ENCODE measurements around the gene SERPINB6. TPM values are rescaled to one million over a fixed set of nuclear protein-coding genes. Genes with fewer than 3 reads are reported as not detected.
"Not testable (repeated sequence)": the region's sequence is repeated elsewhere in the genome, so short reads cannot be mapped to it uniquely, and the experiment has no call there.

Gene SERPINB6
- total RNA-seq, 1 experiment from 2014 or later: 52.6 TPM

- DNase-seq (ENCODE audit: low read depth): no peak
These were observed 56.2 kb downstream of the SERPINB6 start for GRCh38 chr6:2915150-2915549.

- DNase-seq (ENCODE audit: low read depth): no peak
These were observed 57.1 kb downstream of the SERPINB6 start for GRCh38 chr6:2914318-2914660.

GRCh38 chr6:2913621-2914317 is 57.6 kb downstream of the SERPINB6 start:
- DNase-seq (ENCODE audit: low read depth): no peak

- DNase-seq (ENCODE audit: low read depth): no peak
These were observed 60.2 kb downstream of the SERPINB6 start for GRCh38 chr6:2911171-2911570.

- DNase-seq (ENCODE audit: low read depth): peak; percentile 34
These were observed 61.6 kb downstream of the SERPINB6 start for GRCh38 chr6:2909718-2910117.

GRCh38 chr6:2909051-2909606 is 62.2 kb downstream of the SERPINB6 start:
- DNase-seq (ENCODE audit: low read depth): not testable (repeated sequence)

- DNase-seq (ENCODE audit: low read depth): not testable (repeated sequence)
These were observed 62.9 kb downstream of the SERPINB6 start for GRCh38 chr6:2908516-2908915.

GRCh38 chr6:2903411-2904185 is 67.8 kb downstream of the SERPINB6 start:
- DNase-seq (ENCODE audit: low read depth): not testable (repeated sequence)

- not testable (repeated sequence) for DNase-seq (ENCODE audit: low read depth)
These were observed 69.5 kb downstream of the SERPINB6 start for GRCh38 chr6:2901645-2902502.

GRCh38 chr6:2900821-2901644 is 70.3 kb downstream of the SERPINB6 start:
- DNase-seq (ENCODE audit: low read depth): no peak

GRCh38 chr6:2900221-2900807 is 71.1 kb downstream of the SERPINB6 start:
- DNase-seq (ENCODE audit: low read depth): no peak

GRCh38 chr6:2899596-2899995 is 71.8 kb downstream of the SERPINB6 start:
- no peak for DNase-seq (ENCODE audit: low read depth)

Other genes starting within 250 kb of the SERPINB6 start
- gene MYLK4, start 220.6 kb downstream of the SERPINB6 start, total RNA-seq (2014; rRNA removed; shearing (Covaris generic)): 0.02 TPM in 1 of 2 replicates, not detected in the other
- gene WRNIP1, start 206.2 kb downstream of the SERPINB6 start, total RNA-seq (2014; rRNA removed; shearing (Covaris generic)): 82.7 and 88.5 TPM in 2 replicates
- 1.4 and 1.8 TPM in 2 replicates for gene SERPINB1, start 129.7 kb downstream of the SERPINB6 start, total RNA-seq (2014; rRNA removed; shearing (Covaris generic))
- not detected in 2 replicates for gene SERPINB9, start 68.3 kb downstream of the SERPINB6 start, total RNA-seq (2014; rRNA removed; shearing (Covaris generic))
- gene NQO2, start 28.3 kb upstream of the SERPINB6 start, total RNA-seq (2014; rRNA removed; shearing (Covaris generic)): 11.2 and 12.5 TPM in 2 replicates
- 11.5 and 17.2 TPM in 2 replicates for gene RIPK1, start 96.9 kb upstream of the SERPINB6 start, total RNA-seq (2014; rRNA removed; shearing (Covaris generic))
- 4.6 and 8.0 TPM in 2 replicates for gene BPHL, start 147.1 kb upstream of the SERPINB6 start, total RNA-seq (2014; rRNA removed; shearing (Covaris generic))
- gene TUBB2A, start 186.0 kb upstream of the SERPINB6 start, total RNA-seq (2014; rRNA removed; shearing (Covaris generic)): 106 and 118 TPM in 2 replicates

Data from HT1080 (cell line).